Measurements from ENCODE around the gene DNAJC11. TPM values are rescaled to one million over a fixed set of nuclear protein-coding genes. Genes with fewer than 3 reads are reported as not detected.

Gene DNAJC11
- total RNA-seq, 3 donors from 2014 or later = 23.0 to 30.5 (median 25.6) TPM

- H3K4me1 ChIP-seq = peaks cover 0 to 7% of the 10 kb centered on the region in 2 donors
- H3K36me3 ChIP-seq = no peaks in the 10 kb centered on the region
- peak overlapping the region; percentile 96 to 100 (median 99) for H3K4me3 ChIP-seq
- peak overlapping the region; percentile 98 to 99 for H3K27ac ChIP-seq
- TF ChIP-seq POLR2AphosphoS5 (IDR thresholded peaks at IDR 0.05) = no peak
- no peak for TF ChIP-seq POLR2A (IDR thresholded peaks at IDR 0.05)
- TF ChIP-seq CTCF (IDR thresholded peaks at IDR 0.05) = no peak
- DNase-seq (ENCODE audit: low spot score in 2 of 2) = no peak
- intact Hi-C loops (cut with DNase I; ENCODE audit: low total_unique reads) = no loop called here
- no peaks in the 10 kb centered on the region for H3K27me3 ChIP-seq
- no peaks in the 10 kb centered on the region for H3K9me3 ChIP-seq
Observed at GRCh38 chr1:6614929-6615785, 86.5 kb downstream of the DNAJC11 start.

GRCh38 chr1:6614019-6614928 lies 87.3 kb downstream of the DNAJC11 start:
- Histone ChIP-seq H3K4me1 (peaks cover 0 to 7% of the 10 kb centered on the region in 2 donors), H3K4me3 (peak overlapping the region; percentile 96 to 100 (median 99)), H3K27ac (peak overlapping the region; percentile 98 to 99), H3K27me3 (no peaks in the 10 kb centered on the region), H3K9me3 (no peaks in the 10 kb centered on the region), H3K36me3 (no peaks in the 10 kb centered on the region)
- DNase-seq (ENCODE audit: low spot score in 2 of 2) = peak in 1 of 2 donors; percentile 63
- intact Hi-C loops (cut with DNase I; ENCODE audit: low total_unique reads) = no loop called here
- no peak for TF ChIP-seq CTCF (IDR thresholded peaks at IDR 0.05)
- no peak for TF ChIP-seq POLR2A (IDR thresholded peaks at IDR 0.05)

- Histone ChIP-seq H3K27ac (peak within 1 kb of the TSS; percentile 98 to 99), H3K27me3 (no peaks in the 10 kb centered on the region), H3K36me3 (no peaks in the 10 kb centered on the region), H3K9me3 (no peaks in the 10 kb centered on the region), H3K4me1 (peaks cover 0 to 7% of the 10 kb centered on the region in 2 donors), H3K4me3 (peak within 1 kb of the TSS; percentile 96 to 100 (median 99))
- intact Hi-C loops (cut with DNase I; ENCODE audit: low total_unique reads) = no loop called here
- TF ChIP-seq POLR2A (IDR thresholded peaks at IDR 0.05) (peak; percentile 51), POLR2AphosphoS5 (IDR thresholded peaks at IDR 0.05) (peak; percentile 63 to 76 (median 71)), CTCF (IDR thresholded peaks at IDR 0.05) (no peak)
- peak; percentile 100 for DNase-seq (ENCODE audit: low spot score in 2 of 2)
Observed at GRCh38 chr1:6613361-6614018, 88.1 kb downstream of the DNAJC11 start, which contains the start of gene PHF13. PHF13 (plus strand) TSS chr1:6613731; CDS start chr1:6614067, 336 bp downstream.

- Histone ChIP-seq H3K27ac (peak overlapping the region; percentile 98 to 99), H3K9me3 (no peaks in the 10 kb centered on the region), H3K4me3 (peak overlapping the region; percentile 96 to 100 (median 99)), H3K4me1 (peaks cover 0 to 7% of the 10 kb centered on the region in 2 donors), H3K36me3 (no peaks in the 10 kb centered on the region), H3K27me3 (no peaks in the 10 kb centered on the region)
- DNase-seq (ENCODE audit: low spot score in 2 of 2) = peak; percentile 65 to 70
- intact Hi-C loops (cut with DNase I; ENCODE audit: low total_unique reads) = no loop called here
- peak; percentile 17 for TF ChIP-seq POLR2A (IDR thresholded peaks at IDR 0.05)
- peak in 1 of 3 donors; percentile 14 for TF ChIP-seq CTCF (IDR thresholded peaks at IDR 0.05)
- TF ChIP-seq POLR2AphosphoS5 (IDR thresholded peaks at IDR 0.05) = peak in 2 of 3 donors; percentile 33 to 48
Observed at GRCh38 chr1:6612641-6613360, 88.8 kb downstream of the DNAJC11 start.

Measured in breast epithelium (tissue), 4 donors.